Hypothalamus (tissue), 51 donors: ENCODE data around the gene NKX6-2.
"Not testable (repeated sequence)": the region's sequence is repeated elsewhere in the genome, so short reads cannot be mapped to it uniquely, and the experiment has no call there.

Source experiments
- DNase-seq, 51 donors: peaks; one replicate each; lab custom pipeline; 2025; lab: John Stamatoyannopoulos, UW

NKX6-2 gene

GRCh38 chr10:132799865-132800264 is 13.9 kb upstream of the NKX6-2 start:
- DNase-seq: no peak

GRCh38 chr10:132798876-132799275 is 12.9 kb upstream of the NKX6-2 start:
- no peak for DNase-seq

GRCh38 chr10:132798403-132798802 is 12.5 kb upstream of the NKX6-2 start:
- no peak for DNase-seq

DNA sequence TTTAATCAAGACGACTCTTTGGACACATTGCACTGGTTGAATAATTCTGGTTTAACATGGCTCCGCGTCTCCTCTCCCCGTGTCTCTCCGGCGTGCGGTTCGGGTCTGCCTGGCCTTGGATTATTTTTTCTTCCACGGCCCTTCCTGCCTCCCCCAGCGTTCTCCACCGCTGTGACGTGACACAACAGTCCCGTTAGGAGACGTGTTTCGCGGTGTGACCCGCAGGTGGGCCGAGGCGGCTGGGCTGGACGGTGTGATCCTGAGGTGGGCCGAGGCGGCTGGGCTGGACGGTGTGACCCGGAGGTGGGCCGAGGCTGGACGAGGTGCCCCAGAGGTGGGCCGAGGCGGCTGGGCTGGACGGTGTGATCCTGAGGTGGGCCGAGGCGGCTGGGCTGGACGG is 12.0 kb upstream of the NKX6-2 start:
- DNase-seq: not testable (repeated sequence)

GRCh38 chr10:132796846-132797245 is 10.9 kb upstream of the NKX6-2 start:
- DNase-seq: no peak

DNA sequence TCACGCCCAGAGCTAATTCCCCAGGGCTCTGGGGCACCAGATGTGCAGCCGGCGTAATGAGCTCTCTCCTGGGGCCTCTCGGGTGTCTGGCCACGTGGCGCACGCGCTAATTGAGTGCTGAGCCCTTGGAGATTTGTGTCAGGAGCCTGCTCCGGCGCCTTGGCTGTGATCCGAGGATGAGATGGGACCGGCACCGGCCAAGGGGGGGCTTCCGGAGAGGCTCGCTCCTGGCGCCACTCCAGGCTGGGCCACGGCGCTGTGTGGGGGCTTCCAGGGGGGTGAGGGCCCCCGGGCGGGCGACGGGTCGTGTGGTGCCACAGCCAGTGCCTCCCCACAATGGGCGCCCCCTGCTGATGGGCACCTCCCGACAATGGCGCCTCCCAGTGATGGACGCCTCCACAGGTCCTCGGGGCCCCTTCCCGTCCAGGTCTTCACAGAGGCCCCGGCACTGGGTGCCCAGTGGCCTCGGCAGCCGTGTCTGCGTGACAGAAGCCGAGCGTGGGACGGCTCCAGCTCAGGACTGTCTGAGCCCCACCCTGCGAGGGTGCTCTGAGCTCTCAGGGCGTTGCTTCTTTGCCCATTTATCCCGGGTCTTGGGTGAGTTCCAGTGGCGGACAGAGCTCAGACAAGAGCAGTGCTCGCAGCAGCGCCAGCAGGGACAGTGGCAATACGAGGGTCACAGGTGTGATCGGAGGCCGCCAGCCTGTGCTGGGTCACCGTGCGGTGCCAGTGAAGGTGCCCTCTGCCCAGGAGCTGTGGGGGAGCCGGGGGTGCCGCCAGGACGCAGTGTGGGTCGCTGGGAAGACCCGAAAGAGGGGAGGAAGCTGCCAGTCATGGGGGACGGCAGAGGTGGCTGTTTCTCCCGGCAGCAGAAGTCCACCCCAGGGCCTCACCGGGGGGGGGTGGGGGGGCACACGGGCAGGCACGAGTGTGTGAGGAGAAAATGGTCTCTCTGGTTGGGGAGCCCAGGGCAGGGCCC is 8.2 kb upstream of the NKX6-2 start:
- no peak for DNase-seq

- no peak for DNase-seq
Observed at GRCh38 chr10:132793213-132793612, 7.3 kb upstream of the NKX6-2 start.

DNA sequence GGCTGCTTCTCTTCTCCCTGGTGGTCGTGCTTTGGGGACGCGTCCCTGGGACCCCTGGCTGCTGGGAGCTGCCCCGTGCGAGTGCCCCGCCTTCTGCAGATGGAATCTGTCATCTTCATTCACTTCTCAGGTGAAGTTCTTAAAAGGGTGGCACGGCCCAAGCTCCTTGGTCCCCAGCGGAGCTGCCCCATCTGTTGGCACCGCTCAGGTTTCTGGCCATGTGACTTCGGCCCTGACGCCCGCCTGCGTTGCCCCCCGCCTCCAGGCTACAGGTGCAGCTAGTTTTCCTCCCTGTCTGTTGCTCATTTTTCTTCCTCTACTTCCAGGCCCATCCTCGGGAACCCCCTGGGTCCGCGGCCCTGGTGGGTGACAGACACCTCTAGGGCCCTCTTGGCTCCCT is 6.8 kb upstream of the NKX6-2 start:
- no peak for DNase-seq

GRCh38 chr10:132792099-132792498 is 6.2 kb upstream of the NKX6-2 start:
- DNase-seq: not testable (repeated sequence)

- DNase-seq: no peak
Observed at GRCh38 chr10:132790934-132791829, 5.2 kb upstream of the NKX6-2 start.

GRCh38 chr10:132790470-132790869 is 4.5 kb upstream of the NKX6-2 start:
- no peak for DNase-seq

- DNase-seq: no peak
Observed at GRCh38 chr10:132789659-132790148, 3.8 kb upstream of the NKX6-2 start.

DNA sequence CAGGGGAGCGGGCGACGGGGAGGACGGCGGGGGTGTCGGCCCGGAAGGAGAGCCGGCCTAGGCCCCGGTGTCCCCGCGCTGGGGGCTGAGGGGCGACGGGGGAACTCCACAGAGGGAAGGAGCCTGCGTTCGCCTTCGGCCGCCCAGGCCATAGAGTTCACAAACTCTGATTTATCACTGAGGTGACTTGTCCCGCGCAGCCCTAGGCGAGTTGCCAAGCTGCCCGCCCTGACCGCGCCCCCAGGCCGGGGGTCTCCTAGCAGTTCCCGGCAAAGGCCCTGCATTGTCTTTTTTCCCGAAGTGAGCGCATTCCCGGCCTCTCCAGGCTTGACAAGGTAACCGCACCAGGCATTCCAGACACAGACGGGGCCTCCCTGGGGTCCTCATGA is 2.9 kb upstream of the NKX6-2 start:
- no peak for DNase-seq

GRCh38 chr10:132788180-132788830 is 2.4 kb upstream of the NKX6-2 start:
- DNase-seq: peak in 28 of 51 donors; percentile 8 to 72 (median 38)

DNA sequence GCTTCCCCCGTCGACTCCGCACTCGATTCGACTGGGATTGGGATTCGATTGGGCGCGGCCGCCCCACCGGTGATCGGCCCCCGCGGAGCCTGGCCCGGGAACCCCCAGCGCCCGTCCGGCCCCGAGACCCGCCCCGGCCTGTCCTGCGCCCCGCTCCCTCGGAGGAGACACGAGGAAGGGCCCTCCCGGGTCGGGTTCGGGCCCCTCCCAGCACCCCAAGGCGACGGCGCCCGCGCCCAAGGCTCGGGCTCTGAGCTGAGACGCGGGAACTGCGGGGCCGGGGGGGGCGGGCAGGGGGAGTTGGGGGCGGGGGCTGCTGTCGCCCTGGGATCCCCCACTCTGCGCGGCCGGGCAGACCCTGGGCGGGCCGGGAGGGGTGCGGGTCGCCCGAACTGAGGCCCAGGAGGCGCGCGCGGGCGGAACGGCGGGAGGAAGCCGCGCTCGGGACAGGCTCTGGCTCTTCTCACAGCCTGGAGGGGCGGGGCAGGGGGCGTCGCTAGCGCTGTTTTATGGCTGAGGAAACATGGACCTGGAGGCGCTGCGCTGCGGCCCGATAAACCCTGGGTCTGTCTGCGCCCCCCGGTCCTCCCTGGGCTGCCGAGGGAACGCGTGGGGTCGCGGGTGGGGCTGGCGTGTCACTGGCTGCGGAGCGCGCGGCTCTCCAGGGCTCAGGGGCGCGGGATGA is 1.7 kb upstream of the NKX6-2 start:
- DNase-seq: peak in 4 of 51 donors; percentile 15 to 39 (median 22)

- DNase-seq: peak in 1 of 51 donors; percentile 29
Observed at GRCh38 chr10:132786884-132787494, 1.0 kb upstream of the NKX6-2 start.

GRCh38 chr10:132786476-132786883 is 533 bp upstream of the NKX6-2 start:
- peak in 1 of 51 donors; percentile 50 for DNase-seq

GRCh38 chr10:132784866-132785722 is 853 bp downstream of the NKX6-2 start:
- DNase-seq: no peak
